RWPE1 (cell line): ENCODE results near the gene KIAA1614.

ENCODE experiments used
- CTCF ChIA-PET: fragments of 350-600 bp; sonication (Branson Sonifier 250); formaldehyde crosslinking; extraction: SDS; loops from one replicate; lab custom pipeline; 2021; lab: Yijun Ruan, JAX
- POLR2A ChIA-PET: fragments of 400-600 bp; formaldehyde crosslinking; extraction: SDS; loops from one replicate; lab custom pipeline; 2020; ENCODE audit warnings: antibody characterized with exemption; ENCODE audit not compliant: low non-redundant PET; lab: Yijun Ruan, JAX
- DNase-seq: peaks from one replicate; pipeline ENCODE4 v3.0.0; 2012; ENCODE audit warnings: low spot score
- H3K27ac ChIP-seq: fragments of 450-650 bp; 2 replicates; pipeline ENCODE4 v1.5.1; 2017
- CTCF ChIP-seq: fragments of 450-650 bp; conservative IDR thresholded peaks from 2 replicates; pipeline ENCODE4 v1.5.1; 2017; ENCODE audit warnings: low read depth, mild to moderate bottlenecking

KIAA1614 gene

GRCh38 chr1:180937012-180937372 is 24.3 kb downstream of the KIAA1614 start:
- ChIA-PET POLR2A (no interaction called here), CTCF (no interaction called here)
- H3K27ac ChIP-seq, result no peak overlapping the region
- no peak for TF ChIP-seq CTCF
- no peak for DNase-seq

GRCh38 chr1:180937624-180938225 is 25.0 kb downstream of the KIAA1614 start:
- ChIA-PET POLR2A (interaction anchor here (1.1 kb wide), 1 partner anchor 16 kb away, joined by 5 read pairs; no protein-coding TSS in a partner anchor), CTCF (no interaction called here)
- TF ChIP-seq CTCF, result no peak
- H3K27ac ChIP-seq, result no peak overlapping the region
- no peak for DNase-seq

GRCh38 chr1:180939073-180939710 is 26.5 kb downstream of the KIAA1614 start:
- H3K27ac ChIP-seq, result no peak overlapping the region
- TF ChIP-seq CTCF, result no peak
- no peak for DNase-seq
- POLR2A ChIA-PET, result interaction anchor here (1.1 kb wide), 1 partner anchor 14 kb away, joined by 5 read pairs; no protein-coding TSS in a partner anchor
- CTCF ChIA-PET, result no interaction called here

GRCh38 chr1:180939711-180940103 is 27.0 kb downstream of the KIAA1614 start:
- CTCF ChIA-PET, result interaction anchor here (0.7 kb wide), 1 partner anchor 983 kb away, joined by 3 read pairs; no protein-coding TSS in a partner anchor
- no peak for DNase-seq
- POLR2A ChIA-PET, result no interaction called here
- no peak for TF ChIP-seq CTCF
- H3K27ac ChIP-seq, result no peak overlapping the region

GRCh38 chr1:180940445-180940844 is 27.7 kb downstream of the KIAA1614 start:
- ChIA-PET POLR2A (interaction anchor here (0.6 kb wide), 1 partner anchor 103 kb away, joined by 5 read pairs; no protein-coding TSS in a partner anchor), CTCF (interaction anchor here (0.7 kb wide), 1 partner anchor 17 kb away, joined by 3 read pairs; no protein-coding TSS in a partner anchor)
- no peak for DNase-seq
- TF ChIP-seq CTCF, result no peak
- H3K27ac ChIP-seq, result no peak overlapping the region

- POLR2A ChIA-PET, result no interaction called here
- no peak for DNase-seq
Measured at GRCh38 chr1:180941518-180942275, 29.0 kb downstream of the KIAA1614 start.

More at GRCh38 chr1:180941518-180942275, 29.0 kb downstream of the KIAA1614 start:
- TF ChIP-seq CTCF, result no peak
- H3K27ac ChIP-seq, result no peak overlapping the region
- CTCF ChIA-PET, result no interaction called here
